GM19099 (cell line): ENCODE results near the gene FAXDC2.

Experiments used
- POLR2A ChIP-seq: IDR thresholded peaks from 3 replicates; pipeline ENCODE4 v1.6.1; 2011; ENCODE audit warnings: low read depth; ENCODE audit not compliant: insufficient read length; ENCODE audit errors: extremely low read depth

The FAXDC2 gene

GRCh38 chr5:154865466-154866184 lies 15.2 kb upstream of the FAXDC2 start:
- no peak for TF ChIP-seq POLR2A

DNA sequence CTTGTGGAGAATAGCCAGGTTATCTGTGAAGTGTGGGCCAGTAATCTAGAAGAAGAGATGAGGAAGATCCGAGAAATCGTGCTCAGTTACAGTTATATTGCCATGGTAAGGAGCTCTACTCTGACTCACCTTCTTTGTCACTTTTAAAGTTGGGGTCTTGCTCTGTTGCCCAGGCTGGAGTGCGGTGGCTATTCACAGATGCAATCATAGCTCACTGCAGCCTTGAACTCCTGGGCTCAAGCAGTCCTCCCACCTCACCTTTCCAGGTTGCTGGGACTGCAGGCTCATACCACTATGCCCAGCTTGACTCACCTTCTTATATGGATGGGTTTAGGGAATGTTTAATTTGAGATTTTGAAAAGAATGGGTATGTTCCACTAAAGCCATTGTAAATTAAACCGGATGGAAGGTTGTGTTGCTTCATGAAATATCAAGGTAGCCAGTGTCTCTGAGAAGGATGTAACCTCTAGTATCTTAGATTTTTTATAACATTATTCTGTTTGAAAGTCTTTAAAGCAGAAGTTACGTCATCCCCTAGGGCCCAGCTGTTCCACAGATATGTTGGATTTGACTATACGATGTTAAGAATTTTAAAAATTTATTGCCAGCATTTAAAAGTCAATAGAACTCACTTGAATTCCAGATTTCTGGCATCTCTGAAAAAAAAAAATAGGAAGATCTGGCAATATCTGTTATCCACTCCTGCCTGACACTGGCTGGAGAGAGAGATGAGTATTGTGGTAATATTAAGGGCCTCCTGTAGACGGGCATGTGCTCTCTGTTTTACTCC lies 13.1 kb upstream of the FAXDC2 start:
- no peak for TF ChIP-seq POLR2A

- no peak for TF ChIP-seq POLR2A
These were observed 12.4 kb upstream of the FAXDC2 start for GRCh38 chr5:154862766-154863165.

GRCh38 chr5:154861946-154862345 lies 11.5 kb upstream of the FAXDC2 start:
- TF ChIP-seq POLR2A, result no peak

- no peak for TF ChIP-seq POLR2A
These were observed 10.4 kb upstream of the FAXDC2 start for GRCh38 chr5:154860765-154861164.

DNA sequence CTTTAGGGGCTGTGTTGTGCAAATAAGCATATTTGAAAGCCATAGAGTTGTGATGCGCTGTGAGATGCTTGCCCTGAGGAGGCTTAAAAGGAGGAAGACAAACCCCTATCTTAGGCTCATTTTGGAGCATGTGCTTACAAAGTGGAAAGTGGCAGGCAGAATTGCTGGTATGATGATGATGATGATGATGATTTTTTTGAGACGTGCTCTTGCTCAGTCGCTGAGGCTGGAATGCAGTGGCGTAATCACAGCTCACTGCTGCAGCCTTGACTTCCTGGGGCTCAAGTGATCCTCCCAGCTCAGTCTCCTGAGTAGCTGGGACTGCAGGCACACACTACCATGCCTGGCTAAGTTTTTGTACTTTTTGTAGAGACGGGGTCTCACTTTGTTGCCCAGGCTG lies 9.7 kb upstream of the FAXDC2 start:
- no peak for TF ChIP-seq POLR2A

- no peak for TF ChIP-seq POLR2A
These were observed 8.8 kb upstream of the FAXDC2 start for GRCh38 chr5:154858972-154859871.

DNA sequence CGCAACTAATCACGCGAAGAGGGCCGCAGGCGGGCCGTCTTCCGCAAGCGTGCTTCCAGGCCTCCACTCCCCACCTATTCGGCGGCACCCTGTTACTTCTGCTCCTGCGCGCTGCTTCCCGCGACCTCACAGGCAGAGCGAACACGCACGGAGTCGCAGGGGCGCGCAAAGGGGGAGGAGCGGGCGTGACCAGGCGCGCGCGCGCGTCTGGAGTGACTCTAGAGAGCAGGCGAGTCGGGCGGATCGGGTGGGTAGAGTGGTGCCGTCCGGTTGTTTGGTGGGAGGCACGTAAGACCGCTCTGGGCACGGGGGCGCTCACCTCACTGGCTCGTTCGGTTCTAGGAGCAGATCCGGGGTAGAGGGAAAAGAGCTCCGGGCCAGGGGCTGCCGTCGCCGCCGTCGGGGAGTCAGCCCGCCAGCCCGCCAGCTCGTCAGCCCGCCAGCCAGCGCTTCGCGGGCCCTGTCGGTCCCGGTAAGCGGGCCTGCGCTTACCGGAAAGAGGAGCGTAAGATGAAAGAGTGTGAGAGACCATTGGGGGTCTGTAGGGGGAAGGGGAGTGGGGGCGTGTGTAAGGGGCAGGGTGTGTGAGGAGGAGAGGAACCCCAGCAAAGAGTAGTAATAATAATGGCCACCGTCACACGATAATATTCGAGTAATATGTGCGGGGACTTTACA lies 8.0 kb upstream of the FAXDC2 start, which contains the start of gene CNOT8:
CNOT8 (plus strand) TSS at position 331 of the 675 bp plus-strand sequence. CDS start 4,652 bp downstream, outside the sequence.
- peak; percentile 91 for TF ChIP-seq POLR2A

DNA sequence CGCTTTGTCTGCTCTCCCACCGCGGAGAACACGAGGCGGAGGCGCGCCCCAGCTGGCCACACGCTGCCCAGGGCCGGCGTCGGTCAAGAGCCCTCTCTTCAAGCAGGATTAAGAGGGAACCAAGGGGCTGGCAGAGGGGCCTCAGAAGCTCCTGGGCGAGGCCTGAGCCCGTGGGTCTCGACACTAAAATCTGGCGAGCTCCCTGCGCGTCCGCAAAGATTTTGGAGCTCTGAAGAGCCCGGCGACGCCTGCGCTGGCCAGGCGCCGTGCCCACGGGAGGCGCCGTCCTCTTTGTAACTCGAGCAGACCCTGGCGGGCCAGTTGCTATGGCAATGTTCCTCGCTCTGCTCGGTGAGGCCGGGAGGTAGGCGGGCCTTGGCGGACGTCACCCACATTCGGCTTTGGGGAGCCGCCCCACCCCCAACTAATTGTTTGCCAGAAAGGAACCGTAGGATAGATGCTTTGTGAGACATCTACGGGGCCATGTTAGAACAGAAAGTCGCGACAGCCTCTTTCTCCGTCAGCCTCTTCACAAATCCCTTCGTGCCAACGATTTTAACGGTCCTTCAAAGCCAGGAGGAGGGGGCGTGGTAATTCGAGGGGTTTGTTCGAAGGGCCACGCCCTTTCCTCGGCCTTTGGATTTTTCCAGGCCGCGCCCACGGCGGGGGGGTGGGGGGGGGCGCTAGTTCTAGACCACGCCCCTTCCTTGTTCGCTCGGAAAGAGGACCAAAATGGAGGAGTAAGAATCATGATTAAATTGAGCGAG lies 7.3 kb upstream of the FAXDC2 start:
- peak; percentile 55 for TF ChIP-seq POLR2A

DNA sequence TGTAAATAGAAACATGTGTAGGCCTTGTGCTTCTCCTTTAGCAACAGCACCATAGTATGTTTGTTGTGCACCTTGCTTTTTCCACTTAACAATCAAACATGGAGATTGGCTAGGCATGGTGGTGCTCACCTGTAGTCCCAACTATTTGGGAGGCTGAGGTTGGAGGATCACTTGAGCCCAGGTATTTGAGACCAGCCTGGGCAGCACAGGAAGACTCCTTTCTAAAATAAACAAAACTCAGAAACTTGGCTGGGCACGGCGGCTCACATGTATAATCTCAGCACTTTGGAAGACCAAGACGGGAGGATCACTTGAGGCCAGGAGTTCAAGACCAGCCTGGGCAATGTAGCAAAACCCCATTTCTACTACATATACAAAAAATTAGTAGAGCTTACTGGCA lies 948 bp upstream of the FAXDC2 start:
- no peak for TF ChIP-seq POLR2A

DNA sequence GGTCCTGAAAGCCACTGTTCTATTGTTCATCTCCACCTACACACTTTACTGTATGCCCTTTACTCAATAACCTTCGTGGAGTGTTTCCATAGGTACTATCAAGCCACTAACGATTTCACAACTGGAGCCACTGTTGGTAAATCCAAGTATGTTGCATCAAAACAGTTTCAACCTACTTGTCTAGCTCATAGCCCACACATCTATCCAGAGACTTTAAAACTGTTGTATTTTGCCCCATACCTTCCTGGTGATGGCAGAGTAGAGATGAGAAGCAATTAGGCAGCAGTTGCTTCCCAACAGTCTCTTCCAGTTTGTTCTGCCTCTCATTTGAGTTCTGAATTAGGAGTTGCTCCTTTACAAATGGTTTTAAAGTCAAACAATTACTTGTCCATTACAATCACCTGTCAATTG lies 607 bp downstream of the FAXDC2 start:
- TF ChIP-seq POLR2A, result no peak

DNA sequence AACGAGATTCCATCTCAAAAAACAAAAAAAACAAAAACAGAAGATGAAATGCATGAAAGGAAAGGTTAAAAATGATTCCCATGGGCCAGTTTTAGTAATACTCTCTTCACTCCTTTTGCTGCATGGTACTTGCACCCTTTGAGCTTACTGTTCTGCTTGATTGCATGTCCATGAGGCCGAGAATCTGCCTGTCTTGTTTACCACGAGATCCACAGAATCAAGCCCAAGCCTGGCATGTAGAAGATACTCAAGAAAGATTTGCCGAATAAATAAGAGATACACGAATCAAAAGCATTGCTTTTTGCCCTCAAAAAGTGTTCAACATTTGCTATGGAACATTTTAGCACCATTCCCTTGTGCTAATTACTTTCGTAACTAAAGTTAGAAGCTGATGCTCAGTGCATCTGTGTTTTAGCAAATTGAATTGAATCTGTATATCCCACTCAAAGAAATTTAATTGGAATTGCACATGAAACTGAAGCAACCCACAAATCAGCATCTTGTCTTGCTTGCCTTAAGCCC lies 1.1 kb downstream of the FAXDC2 start:
- no peak for TF ChIP-seq POLR2A

GRCh38 chr5:154844809-154845208 lies 5.6 kb downstream of the FAXDC2 start:
- TF ChIP-seq POLR2A, result no peak
